ENCODE measurements around the gene IL17RA.

Gene IL17RA

DNA sequence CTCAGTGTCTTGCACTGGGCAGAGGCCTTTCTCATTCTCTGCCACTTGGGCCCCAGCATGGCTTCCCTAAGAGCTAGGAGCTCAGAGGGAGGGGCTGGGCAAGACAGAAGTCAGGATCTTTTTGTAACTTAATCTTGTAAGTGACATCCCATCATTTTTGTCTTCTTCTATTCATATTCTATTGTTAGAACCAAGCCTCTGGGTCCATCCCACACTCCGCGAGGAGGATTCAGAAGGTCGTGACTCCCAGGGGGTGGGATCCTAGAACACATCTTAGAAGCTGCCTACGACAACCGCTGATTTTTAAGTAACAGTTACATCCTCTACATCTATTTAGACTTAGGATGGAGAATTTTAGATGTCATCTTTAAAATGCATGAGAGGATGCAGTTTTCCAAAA lies 1.5 kb upstream of the IL17RA start:
- Histone ChIP-seq H3K27ac (ENCODE audit: low read depth, low read length) (no peak overlapping the region), H3K9me3 (ENCODE audit: control insufficient read depth in 1 of 2, low read length in 2 of 2) (no peaks in the 10 kb centered on the region), H3K36me3 (ENCODE audit: control insufficient read depth in 1 of 2, insufficient read depth in 2 of 2, low read length in 2 of 2) (no peaks in the 10 kb centered on the region), H3K4me1 (ENCODE audit: control insufficient read depth in 1 of 2, insufficient read depth in 2 of 2, low read length in 2 of 2) (peaks cover 22 to 25% of the 10 kb centered on the region in 2 donors), H3K9ac (ENCODE audit: low read depth in 1 of 2, low read length in 2 of 2) (no peak overlapping the region), H3K4me3 (ENCODE audit: low read depth in 1 of 2, low read length in 2 of 2) (no peak overlapping the region), H3K27me3 (ENCODE audit: control insufficient read depth in 1 of 2, insufficient read depth in 2 of 2, low read length in 2 of 2) (no peaks in the 10 kb centered on the region)

- Histone ChIP-seq H3K4me1 (ENCODE audit: control insufficient read depth in 1 of 2, insufficient read depth in 2 of 2, low read length in 2 of 2) (peaks cover 22 to 25% of the 10 kb centered on the region in 2 donors), H3K9me3 (ENCODE audit: control insufficient read depth in 1 of 2, low read length in 2 of 2) (no peaks in the 10 kb centered on the region), H3K27me3 (ENCODE audit: control insufficient read depth in 1 of 2, insufficient read depth in 2 of 2, low read length in 2 of 2) (no peaks in the 10 kb centered on the region), H3K27ac (ENCODE audit: low read depth, low read length) (no peak overlapping the region), H3K36me3 (ENCODE audit: control insufficient read depth in 1 of 2, insufficient read depth in 2 of 2, low read length in 2 of 2) (no peaks in the 10 kb centered on the region), H3K9ac (ENCODE audit: low read depth in 1 of 2, low read length in 2 of 2) (no peak overlapping the region), H3K4me3 (ENCODE audit: low read depth in 1 of 2, low read length in 2 of 2) (peak overlapping the region in 1 of 2 donors; percentile 86)
Measured at GRCh38 chr22:17083811-17084441, 874 bp upstream of the IL17RA start.

DNA sequence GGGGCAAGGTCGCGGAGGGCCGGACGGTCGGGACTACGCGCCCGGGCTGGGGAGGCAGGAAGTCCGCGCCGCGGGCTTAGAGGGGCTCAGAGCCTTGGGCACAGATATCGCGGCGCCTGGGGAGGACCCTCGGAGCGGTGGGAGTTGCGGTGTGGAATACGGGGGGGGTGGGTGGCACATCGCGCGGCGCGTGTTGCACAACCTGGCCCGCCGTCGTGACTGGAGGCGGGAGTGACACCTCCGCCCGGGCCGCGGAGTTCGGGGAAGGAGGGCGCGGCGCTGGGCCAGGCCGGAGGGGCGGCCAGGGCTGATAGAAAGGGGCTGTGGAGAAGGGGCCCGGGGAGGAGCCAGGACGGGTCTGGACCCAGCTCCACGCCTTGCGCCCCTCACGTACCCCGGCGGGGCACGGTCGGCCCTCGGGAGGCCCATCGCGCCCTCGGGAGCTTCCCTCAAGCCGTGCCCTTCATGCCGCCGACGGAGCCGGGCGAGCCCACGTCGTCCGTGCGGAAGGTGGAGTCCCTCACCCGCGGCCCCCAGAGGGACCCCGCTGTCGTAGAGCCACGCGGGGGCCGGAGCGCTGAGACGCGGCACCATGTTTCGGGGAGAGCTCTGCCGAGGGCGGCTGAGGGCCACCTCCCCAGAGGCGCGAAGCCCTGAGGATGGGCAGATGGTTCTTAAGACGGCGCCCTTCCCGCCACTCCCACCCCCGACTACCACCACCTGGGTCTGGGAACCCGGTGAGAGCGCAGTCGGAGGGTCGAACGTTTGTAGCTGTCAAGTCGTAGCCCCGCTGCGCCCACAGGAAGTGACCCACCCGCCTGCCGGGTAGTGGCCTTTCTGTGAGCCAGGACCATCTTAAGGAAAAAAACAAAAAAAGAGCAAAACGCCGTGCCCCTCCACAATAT lies 729 bp downstream of the IL17RA start:
- Histone ChIP-seq H3K4me1 (ENCODE audit: control insufficient read depth in 1 of 2, insufficient read depth in 2 of 2, low read length in 2 of 2) (peaks cover 22 to 25% of the 10 kb centered on the region in 2 donors), H3K36me3 (ENCODE audit: control insufficient read depth in 1 of 2, insufficient read depth in 2 of 2, low read length in 2 of 2) (no peaks in the 10 kb centered on the region), H3K9ac (ENCODE audit: low read depth in 1 of 2, low read length in 2 of 2) (peak overlapping the region; percentile 79 to 88), H3K27ac (ENCODE audit: low read depth, low read length) (peak overlapping the region; percentile 76), H3K4me3 (ENCODE audit: low read depth in 1 of 2, low read length in 2 of 2) (peak overlapping the region; percentile 81 to 86), H3K9me3 (ENCODE audit: control insufficient read depth in 1 of 2, low read length in 2 of 2) (no peaks in the 10 kb centered on the region), H3K27me3 (ENCODE audit: control insufficient read depth in 1 of 2, insufficient read depth in 2 of 2, low read length in 2 of 2) (no peaks in the 10 kb centered on the region)

GRCh38 chr22:17086296-17086695 lies 1.5 kb downstream of the IL17RA start:
- H3K4me1 ChIP-seq (ENCODE audit: control insufficient read depth in 1 of 2, insufficient read depth in 2 of 2, low read length in 2 of 2) = peaks cover 22 to 25% of the 10 kb centered on the region in 2 donors
- H3K9ac ChIP-seq (ENCODE audit: low read depth in 1 of 2, low read length in 2 of 2) = no peak overlapping the region
- peak overlapping the region; percentile 81 to 86 for H3K4me3 ChIP-seq (ENCODE audit: low read depth in 1 of 2, low read length in 2 of 2)
- no peaks in the 10 kb centered on the region for H3K36me3 ChIP-seq (ENCODE audit: control insufficient read depth in 1 of 2, insufficient read depth in 2 of 2, low read length in 2 of 2)
- no peaks in the 10 kb centered on the region for H3K9me3 ChIP-seq (ENCODE audit: control insufficient read depth in 1 of 2, low read length in 2 of 2)
- H3K27ac ChIP-seq (ENCODE audit: low read depth, low read length) = no peak overlapping the region
- H3K27me3 ChIP-seq (ENCODE audit: control insufficient read depth in 1 of 2, insufficient read depth in 2 of 2, low read length in 2 of 2) = no peaks in the 10 kb centered on the region

DNA sequence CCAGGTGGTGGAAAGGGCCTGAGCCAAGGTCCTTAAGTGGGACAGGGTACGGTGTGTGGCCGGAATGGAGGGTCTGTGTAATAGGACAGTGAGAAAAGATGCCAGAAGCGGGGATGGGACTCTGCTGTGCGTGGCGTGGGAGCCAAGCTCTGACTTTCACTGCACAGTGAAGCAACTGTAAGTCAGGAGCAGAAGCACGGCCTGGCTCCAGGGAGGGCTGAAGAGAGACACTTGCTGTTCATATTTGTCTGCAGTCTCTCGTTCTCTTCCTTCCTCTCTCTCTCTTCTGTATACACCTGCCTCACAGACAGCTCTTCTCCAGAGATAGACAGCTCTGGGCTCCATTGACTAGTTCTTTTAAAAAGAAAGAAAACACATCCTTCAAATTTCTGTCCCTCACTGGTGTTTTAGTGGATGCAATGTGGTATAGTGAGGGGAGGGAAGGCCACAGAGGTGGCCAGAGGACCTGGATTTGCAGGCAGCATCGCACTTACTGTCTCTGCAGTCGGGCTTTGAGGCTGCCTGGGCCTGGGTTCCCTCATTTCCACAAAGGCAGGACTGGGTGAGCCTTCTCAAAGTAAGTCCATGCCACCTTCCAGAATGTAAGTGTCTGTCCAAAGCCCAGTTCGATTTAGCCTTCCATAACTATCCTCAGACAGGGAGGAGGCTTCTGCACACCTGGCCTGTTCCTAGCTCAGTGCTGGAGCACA lies 2.1 kb downstream of the IL17RA start:
- Histone ChIP-seq H3K27me3 (ENCODE audit: control insufficient read depth in 1 of 2, insufficient read depth in 2 of 2, low read length in 2 of 2) (no peaks in the 10 kb centered on the region), H3K4me1 (ENCODE audit: control insufficient read depth in 1 of 2, insufficient read depth in 2 of 2, low read length in 2 of 2) (peaks cover 22 to 25% of the 10 kb centered on the region in 2 donors), H3K9ac (ENCODE audit: low read depth in 1 of 2, low read length in 2 of 2) (no peak overlapping the region), H3K9me3 (ENCODE audit: control insufficient read depth in 1 of 2, low read length in 2 of 2) (no peaks in the 10 kb centered on the region), H3K27ac (ENCODE audit: low read depth, low read length) (no peak overlapping the region), H3K36me3 (ENCODE audit: control insufficient read depth in 1 of 2, insufficient read depth in 2 of 2, low read length in 2 of 2) (no peaks in the 10 kb centered on the region), H3K4me3 (ENCODE audit: low read depth in 1 of 2, low read length in 2 of 2) (peak overlapping the region; percentile 81 to 86)

- Histone ChIP-seq H3K27ac (ENCODE audit: low read depth, low read length) (no peak overlapping the region), H3K36me3 (ENCODE audit: control insufficient read depth in 1 of 2, insufficient read depth in 2 of 2, low read length in 2 of 2) (no peaks in the 10 kb centered on the region), H3K4me3 (ENCODE audit: low read depth in 1 of 2, low read length in 2 of 2) (peak overlapping the region; percentile 8 to 19), H3K9ac (ENCODE audit: low read depth in 1 of 2, low read length in 2 of 2) (no peak overlapping the region), H3K9me3 (ENCODE audit: control insufficient read depth in 1 of 2, low read length in 2 of 2) (no peaks in the 10 kb centered on the region), H3K4me1 (ENCODE audit: control insufficient read depth in 1 of 2, insufficient read depth in 2 of 2, low read length in 2 of 2) (peaks cover 22 to 25% of the 10 kb centered on the region in 2 donors), H3K27me3 (ENCODE audit: control insufficient read depth in 1 of 2, insufficient read depth in 2 of 2, low read length in 2 of 2) (no peaks in the 10 kb centered on the region)
Measured at GRCh38 chr22:17087498-17088131, 2.8 kb downstream of the IL17RA start.

GRCh38 chr22:17090550-17090949 lies 5.8 kb downstream of the IL17RA start:
- Histone ChIP-seq H3K9ac (ENCODE audit: low read depth in 1 of 2, low read length in 2 of 2) (no peak overlapping the region), H3K27me3 (ENCODE audit: control insufficient read depth in 1 of 2, insufficient read depth in 2 of 2, low read length in 2 of 2) (no peaks in the 10 kb centered on the region), H3K27ac (ENCODE audit: low read depth, low read length) (no peak overlapping the region), H3K9me3 (ENCODE audit: control insufficient read depth in 1 of 2, low read length in 2 of 2) (no peaks in the 10 kb centered on the region), H3K36me3 (ENCODE audit: control insufficient read depth in 1 of 2, insufficient read depth in 2 of 2, low read length in 2 of 2) (no peaks in the 10 kb centered on the region), H3K4me3 (ENCODE audit: low read depth in 1 of 2, low read length in 2 of 2) (no peak overlapping the region), H3K4me1 (ENCODE audit: control insufficient read depth in 1 of 2, insufficient read depth in 2 of 2, low read length in 2 of 2) (peaks cover 22% of the 10 kb centered on the region in 2 donors)

DNA sequence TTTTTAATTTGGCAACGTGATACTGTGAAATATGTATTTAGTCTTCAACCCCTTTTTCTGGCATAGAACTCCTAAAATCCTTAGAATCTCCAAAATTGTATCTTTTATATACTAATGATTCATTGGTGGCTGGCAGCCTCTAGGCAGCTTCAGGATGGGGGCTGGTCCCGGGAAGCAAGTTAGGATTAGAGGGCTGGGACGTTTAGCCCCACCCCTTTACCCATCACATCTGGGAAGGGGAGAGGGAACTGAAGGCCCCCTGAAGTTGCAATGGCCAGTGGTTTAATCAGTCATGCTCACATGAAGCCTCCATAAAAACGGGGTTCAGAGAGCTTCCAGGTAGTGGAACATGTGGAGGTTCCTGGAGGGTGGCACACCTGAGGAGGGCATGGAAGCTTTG lies 7.1 kb downstream of the IL17RA start:
- Histone ChIP-seq H3K9ac (ENCODE audit: low read depth in 1 of 2, low read length in 2 of 2) (no peak overlapping the region), H3K4me3 (ENCODE audit: low read depth in 1 of 2, low read length in 2 of 2) (no peak overlapping the region), H3K36me3 (ENCODE audit: control insufficient read depth in 1 of 2, insufficient read depth in 2 of 2, low read length in 2 of 2) (no peaks in the 10 kb centered on the region), H3K4me1 (ENCODE audit: control insufficient read depth in 1 of 2, insufficient read depth in 2 of 2, low read length in 2 of 2) (peaks cover 9 to 11% of the 10 kb centered on the region in 2 donors), H3K9me3 (ENCODE audit: control insufficient read depth in 1 of 2, low read length in 2 of 2) (no peaks in the 10 kb centered on the region), H3K27ac (ENCODE audit: low read depth, low read length) (no peak overlapping the region), H3K27me3 (ENCODE audit: control insufficient read depth in 1 of 2, insufficient read depth in 2 of 2, low read length in 2 of 2) (no peaks in the 10 kb centered on the region)

DNA sequence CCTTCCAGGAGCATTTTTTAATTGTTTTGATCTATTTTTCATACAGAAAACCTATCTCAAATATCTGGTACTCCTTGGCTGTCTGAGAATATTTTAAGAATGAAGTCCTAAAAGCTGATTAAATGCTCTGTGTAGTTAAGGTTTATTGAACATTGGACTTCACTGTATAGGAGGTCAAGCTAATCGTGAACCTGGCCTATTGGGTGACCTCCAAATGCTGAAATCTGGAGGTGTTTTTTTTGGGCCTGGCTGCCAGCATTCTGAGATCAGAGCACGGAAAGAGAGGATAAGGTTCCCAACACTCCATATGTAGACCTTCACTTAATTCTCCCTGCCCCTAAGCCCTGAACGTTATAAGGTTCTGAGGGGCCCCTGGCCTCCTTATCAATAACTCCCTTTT lies 8.3 kb downstream of the IL17RA start:
- H3K4me1 ChIP-seq (ENCODE audit: control insufficient read depth in 1 of 2, insufficient read depth in 2 of 2, low read length in 2 of 2) = peaks cover 0 to under 1% of the 10 kb centered on the region in 2 donors
- peaks cover 7 to 11% of the 10 kb centered on the region in 2 donors for H3K36me3 ChIP-seq (ENCODE audit: control insufficient read depth in 1 of 2, insufficient read depth in 2 of 2, low read length in 2 of 2)
- H3K9ac ChIP-seq (ENCODE audit: low read depth in 1 of 2, low read length in 2 of 2) = no peak overlapping the region
- no peak overlapping the region for H3K4me3 ChIP-seq (ENCODE audit: low read depth in 1 of 2, low read length in 2 of 2)
- H3K27me3 ChIP-seq (ENCODE audit: control insufficient read depth in 1 of 2, insufficient read depth in 2 of 2, low read length in 2 of 2) = no peaks in the 10 kb centered on the region
- H3K27ac ChIP-seq (ENCODE audit: low read depth, low read length) = no peak overlapping the region
- no peaks in the 10 kb centered on the region for H3K9me3 ChIP-seq (ENCODE audit: control insufficient read depth in 1 of 2, low read length in 2 of 2)

Data from duodenal mucosa (tissue), 2 donors.